Lower leg skin (tissue), 4 donors: ENCODE results near the gene CCR9. TPM values are rescaled to one million over a fixed set of nuclear protein-coding genes. Genes with fewer than 3 reads are reported as not detected.

ENCODE experiments used
- DNase-seq, 2 donors: peaks; one replicate each; pipeline ENCODE4 v3.0.0-alpha.2; 2019; ENCODE audit warnings: low spot score in 2 of 2
- H3K4me3 ChIP-seq: fragments of 200-600 bp; sonication (generic); 2 replicates; pipeline ENCODE4 v1.5.1; 2017; ENCODE audit warnings: mild to moderate bottlenecking, low read depth; ENCODE audit not compliant: poor library complexity, severe bottlenecking
- CTCF ChIP-seq, 3 donors: fragments of 450-650 bp; IDR thresholded peaks; one replicate each; pipeline ENCODE4 v1.5.1; 2016; ENCODE audit warnings: antibody characterized with exemption in 3 of 3, mild to moderate bottlenecking in 3 of 3, moderate library complexity in 2 of 3
- POLR2A ChIP-seq, 2 donors: fragments of 450-650 bp; IDR thresholded peaks; one replicate each; pipeline ENCODE4 v1.6.1; 2016 to 2017; ENCODE audit warnings: antibody characterized with exemption in 2 of 2, mild to moderate bottlenecking in 1 of 2, moderate library complexity in 1 of 2
- WGBS, 2 donors: methylation state at CpG; one replicate each; pipeline ENCODE4 v1.1.5; 2018; 5-methylcytosine and 5-hydroxymethylcytosine counted together
- intact Hi-C: fragments of 100-400 bp; cut with DNase I; formaldehyde crosslinking; loops from one replicate; pipeline ENCODE4 v1.15.0; 2023; ENCODE audit warnings: low total_unique reads
- total RNA-seq, 4 donors: library from RNA; depleted of rRNA; stranded (reverse); fragments of >200 nt; gene quantifications; one replicate each; pipeline ENCODE4 v1.1.0, GENCODE V29; 2016

The CCR9 gene
- total RNA-seq, 4 donors from 2014 or later = 0.25 TPM; not detected in 3

- intact Hi-C loops = no loop called here
- TF ChIP-seq CTCF (IDR thresholded peaks at IDR 0.05) (no peak), POLR2A (IDR thresholded peaks at IDR 0.05) (no peak)
- DNase-seq = peak in 1 of 2 donors; percentile 61
- H3K4me3 ChIP-seq = no peak overlapping the region
- 92 to 96% methylated on average over 6 of the region's 6 CpGs for WGBS, 2 donors
Observed at GRCh38 chr3:45912435-45912834, 26.1 kb downstream of the CCR9 start.

GRCh38 chr3:45914362-45915058 is 28.2 kb downstream of the CCR9 start:
- H3K4me3 ChIP-seq = no peak overlapping the region
- TF ChIP-seq POLR2A (IDR thresholded peaks at IDR 0.05) (no peak), CTCF (IDR thresholded peaks at IDR 0.05) (no peak)
- peak in 1 of 2 donors; percentile 49 for DNase-seq
- 95 to 98% methylated on average over 7 of the region's 7 CpGs for WGBS, 2 donors
- intact Hi-C loops = no loop called here

DNA sequence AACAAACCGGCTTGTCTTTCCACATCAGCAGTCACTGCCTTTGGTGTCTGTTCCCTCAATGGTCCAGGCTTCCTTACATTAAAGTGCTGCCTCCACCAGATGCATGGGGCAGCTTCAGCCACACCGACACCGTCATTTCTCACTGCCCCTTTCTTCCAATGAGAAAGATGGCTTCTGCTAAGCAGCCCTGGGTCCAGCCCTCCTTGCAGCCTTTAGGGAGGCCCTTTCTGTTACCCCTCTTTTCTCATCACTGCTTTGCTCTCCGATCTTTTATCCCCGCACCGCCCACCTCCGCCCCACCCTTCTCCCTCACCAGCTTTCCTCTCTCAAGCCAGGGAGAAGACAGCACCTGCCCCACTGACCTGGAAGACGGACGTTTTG is 28.7 kb downstream of the CCR9 start:
- H3K4me3 ChIP-seq = no peak overlapping the region
- DNase-seq = peak in 1 of 2 donors; percentile 66
- TF ChIP-seq POLR2A (IDR thresholded peaks at IDR 0.05) = no peak
- TF ChIP-seq CTCF (IDR thresholded peaks at IDR 0.05) = no peak
- intact Hi-C loops = no loop called here
- 89 to 93% methylated on average over 9 of the region's 9 CpGs for WGBS, 2 donors

DNA sequence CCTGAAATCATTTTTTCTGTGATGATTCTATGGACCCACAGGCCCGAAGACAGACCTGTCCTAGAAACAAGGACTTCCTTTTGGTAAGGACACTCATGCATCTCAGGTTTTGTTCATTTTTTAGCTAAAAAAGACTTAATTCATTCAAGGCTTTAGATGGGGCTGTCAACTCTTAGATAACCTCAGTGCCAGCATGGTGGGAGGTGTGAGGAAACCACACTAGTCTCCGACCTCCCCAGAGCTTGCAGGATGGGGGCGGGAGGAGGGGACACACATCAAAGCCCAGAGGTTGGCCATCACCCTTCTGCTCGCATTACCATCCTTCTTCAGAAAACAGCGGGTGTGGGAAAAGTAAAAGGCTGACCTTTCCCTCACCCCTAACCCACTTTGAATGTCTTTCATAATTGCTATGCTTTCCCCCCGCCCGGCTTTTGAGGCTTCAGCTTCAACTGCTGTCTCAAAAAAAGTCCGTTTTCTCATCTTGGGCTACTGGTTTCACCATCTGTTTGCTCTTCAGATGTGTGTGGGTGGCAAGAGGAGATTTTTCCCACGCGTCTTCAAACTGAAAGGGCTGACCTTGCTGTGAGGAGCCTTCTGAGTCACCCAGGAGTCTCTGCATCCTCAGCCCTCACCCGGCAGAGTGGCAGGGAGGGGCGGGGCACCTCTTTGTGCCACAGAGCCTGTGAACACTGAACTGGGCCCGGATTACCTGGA is 29.3 kb downstream of the CCR9 start:
- peak in 1 of 2 donors; percentile 80 for DNase-seq
- WGBS, 2 donors = 57% methylated on average over 13 of the region's 13 CpGs
- intact Hi-C loops = no loop called here
- no peak overlapping the region for H3K4me3 ChIP-seq
- TF ChIP-seq POLR2A (IDR thresholded peaks at IDR 0.05) = no peak
- TF ChIP-seq CTCF (IDR thresholded peaks at IDR 0.05) = no peak

DNA sequence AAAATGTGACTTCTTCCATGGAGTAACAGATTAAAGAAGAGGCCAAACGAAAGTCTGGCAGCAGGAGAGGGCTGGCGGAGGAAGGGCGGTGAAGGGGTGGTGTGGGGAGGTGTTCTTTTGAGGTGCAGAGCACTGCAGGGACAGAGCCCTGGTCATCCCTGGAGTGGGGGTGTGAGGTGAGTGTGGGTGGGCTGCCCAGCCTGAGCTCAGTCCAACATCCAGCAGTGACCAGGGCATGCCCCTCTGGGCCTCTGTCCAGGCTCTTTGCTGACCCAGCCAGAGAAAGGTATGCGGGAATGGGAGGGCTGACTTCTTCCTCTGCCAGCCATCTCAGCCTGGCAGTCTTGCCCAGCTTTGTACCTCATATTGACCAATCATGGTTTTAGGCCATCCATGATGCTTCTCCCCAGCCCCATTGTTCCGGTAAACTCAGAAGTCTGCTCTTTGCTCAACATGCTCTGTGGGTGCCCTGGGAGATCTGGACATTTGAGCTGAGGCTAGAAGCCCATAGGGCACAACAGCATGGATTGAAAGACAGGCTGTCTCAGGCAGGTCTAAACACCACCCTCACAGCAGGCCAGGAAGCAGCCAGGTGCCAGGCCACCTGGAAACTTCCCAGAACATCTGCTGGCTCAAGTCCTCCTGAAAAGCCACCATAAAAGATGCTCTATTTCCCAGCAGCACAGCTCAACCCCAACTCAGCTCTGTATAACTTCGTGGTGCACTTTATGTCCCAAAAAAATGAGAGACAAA is 31.0 kb downstream of the CCR9 start:
- peak in 1 of 2 donors; percentile 45 for DNase-seq
- no peak overlapping the region for H3K4me3 ChIP-seq
- no peak for TF ChIP-seq POLR2A (IDR thresholded peaks at IDR 0.05)
- TF ChIP-seq CTCF (IDR thresholded peaks at IDR 0.05) = no peak
- intact Hi-C loops = no loop called here
- WGBS, 2 donors = 68 to 71% methylated on average over 6 of the region's 6 CpGs
